Measurements from ENCODE around the gene TMEM150B.

TMEM150B gene

GRCh38 chr19:55354698-55355212 lies 29.6 kb upstream of the TMEM150B start, which contains the start of gene COX6B2:
TSS of gene COX6B2 (minus strand) at chr19:55354719. CDS start at chr19:55354521, 198 bp downstream.
- DNase-seq = no peak

GRCh38 chr19:55353803-55354697 lies 28.9 kb upstream of the TMEM150B start:
- peak; percentile 35 for DNase-seq

- DNase-seq = no peak
These were observed 28.2 kb upstream of the TMEM150B start for GRCh38 chr19:55353356-55353802.

GRCh38 chr19:55352549-55353145 lies 27.5 kb upstream of the TMEM150B start:
- no peak for DNase-seq

GRCh38 chr19:55352040-55352439 lies 26.9 kb upstream of the TMEM150B start:
- DNase-seq = no peak

GRCh38 chr19:55350620-55351315 lies 25.6 kb upstream of the TMEM150B start:
- no peak for DNase-seq

GRCh38 chr19:55348317-55349034 lies 23.3 kb upstream of the TMEM150B start:
- DNase-seq = no peak

GRCh38 chr19:55347442-55348009 lies 22.4 kb upstream of the TMEM150B start:
- DNase-seq = no peak

- DNase-seq = no peak
These were observed 21.7 kb upstream of the TMEM150B start for GRCh38 chr19:55346725-55347441.

- DNase-seq = no peak
These were observed 20.9 kb upstream of the TMEM150B start for GRCh38 chr19:55345818-55346724.

- DNase-seq = no peak
These were observed 20.1 kb upstream of the TMEM150B start for GRCh38 chr19:55345101-55345817.

GRCh38 chr19:55344444-55344843 lies 19.3 kb upstream of the TMEM150B start:
- no peak for DNase-seq

GRCh38 chr19:55341595-55342531 lies 16.7 kb upstream of the TMEM150B start:
- no peak for DNase-seq

GRCh38 chr19:55341171-55341588 lies 16.0 kb upstream of the TMEM150B start:
- DNase-seq = peak; percentile 77

- no peak for DNase-seq
These were observed 15.6 kb upstream of the TMEM150B start for GRCh38 chr19:55340784-55341147.

- no peak for DNase-seq
These were observed 15.0 kb upstream of the TMEM150B start for GRCh38 chr19:55339889-55340783.

GRCh38 chr19:55339105-55339888 lies 14.2 kb upstream of the TMEM150B start, which contains the start of gene KMT5C:
TSS of gene KMT5C (plus strand) at chr19:55339876. CDS start at chr19:55341937, 2,061 bp downstream.
- peak; percentile 100 for DNase-seq

Data from NCI-H774 (cell line).